WTC11 (cell line): Measurements from ENCODE around the gene UNC79. TPM values are rescaled to one million over a fixed set of nuclear protein-coding genes. Genes with fewer than 3 reads are reported as not detected.

ENCODE experiments used
- total RNA-seq: library from RNA; stranded (reverse); gene quantifications from 3 replicates; pipeline ENCODE4 v1.2.3, GENCODE V29; 2021

UNC79 gene
- total RNA-seq, 1 experiment from 2014 or later: 2.1 TPM

Other genes starting within 250 kb of the UNC79 start
- gene MOAP1, start 246.0 kb upstream of the UNC79 start, total RNA-seq: 16.7 to 18.1 TPM (median 17.2 TPM) in 3 replicates
- 24.7 to 25.6 TPM (median 25.5 TPM) in 3 replicates for gene LYSET, start 245.6 kb upstream of the UNC79 start, total RNA-seq
- gene GON7, start 223.9 kb upstream of the UNC79 start, total RNA-seq: 7.1 to 8.0 TPM (median 7.4 TPM) in 3 replicates
- 21.1 to 28.9 TPM (median 24.0 TPM) in 3 replicates for gene UBR7, start 223.7 kb upstream of the UNC79 start, total RNA-seq
- 29.2 to 34.1 TPM (median 31.3 TPM) in 3 replicates for gene BTBD7, start 97.9 kb upstream of the UNC79 start, total RNA-seq
- gene COX8C, start 83.8 kb upstream of the UNC79 start, total RNA-seq: not detected in 3 replicates